ENCODE data around the gene BNIPL. TPM values are rescaled to one million over a fixed set of nuclear protein-coding genes. Genes with fewer than 3 reads are reported as not detected.
A peak's percentile ranks its signal among the peaks of the same experiment; 100 is the strongest.

BNIPL gene
- total and polyA plus RNA-seq, 2 of the 13 experiments (the other 11 are each of a cell fraction or from before 2014, with no cell fraction given) = 0.40 to 1.1 TPM

- no peak for TF ChIP-seq NFAT5 (CRISPR knock-in tag; IDR thresholded peaks at IDR 0.05)
- no peak for TF ChIP-seq ZNF570 (CRISPR knock-in tag; IDR thresholded peaks at IDR 0.05; ENCODE audit: borderline replicate concordance)
- TF ChIP-seq GPBP1L1 (CRISPR knock-in tag; IDR thresholded peaks at IDR 0.05) = no peak
- TF ChIP-seq SAP130 (CRISPR knock-in tag; IDR thresholded peaks at IDR 0.05; ENCODE audit: low read depth) = peak; percentile 3; the same call in 1 of the 2 replicates
- no peak for TF ChIP-seq ZNF367 (CRISPR knock-in tag; IDR thresholded peaks at IDR 0.05; ENCODE audit: borderline replicate concordance)
- no peak for TF ChIP-seq PAWR (CRISPR knock-in tag; IDR thresholded peaks at IDR 0.05; ENCODE audit: borderline replicate concordance)
- TF ChIP-seq RAD21 (CRISPR knock-in tag; IDR thresholded peaks at IDR 0.05) = peak; percentile 78
- TF ChIP-seq BATF2 (CRISPR knock-in tag; IDR thresholded peaks at IDR 0.05) = no peak
- TF ChIP-seq ZNF770 (CRISPR knock-in tag; IDR thresholded peaks at IDR 0.05) = no peak
- 0 out of 2 replicates have a peak, but pooled peaks have one; percentile 33 for TF ChIP-seq HNF1B (CRISPR knock-in tag; IDR thresholded peaks at IDR 0.05)
- peak; percentile 27 to 65; a peak in 2 of 4 replicates for TF ChIP-seq MAFK (conservative IDR thresholded peaks at IDR 0.05 in 1 of 2, IDR thresholded peaks at IDR 0.05 in 1 of 2; ENCODE audit: low read length in 2 of 2)
- TF ChIP-seq FOXO4 (CRISPR knock-in tag; conservative IDR thresholded peaks at IDR 0.05) = no peak
- TF ChIP-seq PHF5A (CRISPR knock-in tag; IDR thresholded peaks at IDR 0.05; ENCODE audit: low read depth, unreplicated experiment) = no peak
- TF ChIP-seq PLSCR1 (CRISPR knock-in tag; IDR thresholded peaks at IDR 0.05; ENCODE audit: borderline replicate concordance) = no peak
Observed at GRCh38 chr1:151006327-151007052, 29.9 kb upstream of the BNIPL start, which contains the start of gene MINDY1 (continued).
